Measurements from ENCODE around the gene LUC7L2. TPM values are rescaled to one million over a fixed set of nuclear protein-coding genes. Genes with fewer than 3 reads are reported as not detected.

The LUC7L2 gene
- total RNA-seq, 6 donors from 2014 or later, result 57.0 to 133 (median 91.8) TPM

DNA sequence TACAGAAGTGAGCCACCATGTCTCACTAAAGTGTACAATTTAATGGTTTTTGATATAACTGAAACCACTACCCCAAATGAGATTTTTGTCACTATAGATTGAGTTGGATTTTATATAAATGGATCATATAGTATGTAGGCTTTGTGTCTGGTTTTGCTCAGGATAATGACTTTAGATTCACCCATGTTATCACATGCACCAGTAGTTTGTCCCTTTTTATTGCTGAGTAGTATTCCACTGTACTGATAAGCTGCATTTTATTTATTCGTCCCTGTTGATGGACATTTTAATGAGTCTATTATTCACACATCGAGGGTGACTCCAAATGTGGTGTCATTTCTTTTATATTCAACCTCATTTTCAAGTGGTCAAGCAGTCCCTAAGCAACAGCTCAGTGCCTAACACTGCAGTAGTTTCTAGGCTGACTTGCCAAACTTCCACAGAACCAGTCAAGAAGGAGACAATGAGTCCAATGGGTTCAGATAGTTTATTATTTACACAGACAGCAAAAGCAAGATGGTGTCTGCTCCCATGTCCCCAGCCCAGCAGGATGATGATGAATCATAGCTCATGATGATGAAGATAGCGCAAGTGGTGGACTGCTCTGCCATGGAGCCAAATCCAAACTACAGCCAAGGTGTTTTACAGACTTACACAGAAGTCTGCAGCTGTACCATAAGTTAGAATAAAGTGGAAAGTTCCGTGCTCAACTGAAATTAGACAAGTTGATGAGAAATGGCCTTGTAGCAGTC, 25.1 kb upstream of the LUC7L2 start:
- 92 to 94% methylated on average over 4 of the region's 4 CpGs for WGBS, 2 donors
- TF ChIP-seq, protein P1, sequence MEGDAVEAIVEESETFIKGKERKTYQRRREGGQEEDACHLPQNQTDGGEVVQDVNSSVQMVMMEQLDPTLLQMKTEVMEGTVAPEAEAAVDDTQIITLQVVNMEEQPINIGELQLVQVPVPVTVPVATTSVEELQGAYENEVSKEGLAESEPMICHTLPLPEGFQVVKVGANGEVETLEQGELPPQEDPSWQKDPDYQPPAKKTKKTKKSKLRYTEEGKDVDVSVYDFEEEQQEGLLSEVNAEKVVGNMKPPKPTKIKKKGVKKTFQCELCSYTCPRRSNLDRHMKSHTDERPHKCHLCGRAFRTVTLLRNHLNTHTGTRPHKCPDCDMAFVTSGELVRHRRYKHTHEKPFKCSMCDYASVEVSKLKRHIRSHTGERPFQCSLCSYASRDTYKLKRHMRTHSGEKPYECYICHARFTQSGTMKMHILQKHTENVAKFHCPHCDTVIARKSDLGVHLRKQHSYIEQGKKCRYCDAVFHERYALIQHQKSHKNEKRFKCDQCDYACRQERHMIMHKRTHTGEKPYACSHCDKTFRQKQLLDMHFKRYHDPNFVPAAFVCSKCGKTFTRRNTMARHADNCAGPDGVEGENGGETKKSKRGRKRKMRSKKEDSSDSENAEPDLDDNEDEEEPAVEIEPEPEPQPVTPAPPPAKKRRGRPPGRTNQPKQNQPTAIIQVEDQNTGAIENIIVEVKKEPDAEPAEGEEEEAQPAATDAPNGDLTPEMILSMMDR (IDR thresholded peaks at IDR 0.05), result no peak
- no peak for TF ChIP-seq POLR2A (IDR thresholded peaks at IDR 0.05)
- TF ChIP-seq POLR2AphosphoS5 (IDR thresholded peaks at IDR 0.05), result no peak
- no peak for TF ChIP-seq EP300 (IDR thresholded peaks at IDR 0.05)

DNA sequence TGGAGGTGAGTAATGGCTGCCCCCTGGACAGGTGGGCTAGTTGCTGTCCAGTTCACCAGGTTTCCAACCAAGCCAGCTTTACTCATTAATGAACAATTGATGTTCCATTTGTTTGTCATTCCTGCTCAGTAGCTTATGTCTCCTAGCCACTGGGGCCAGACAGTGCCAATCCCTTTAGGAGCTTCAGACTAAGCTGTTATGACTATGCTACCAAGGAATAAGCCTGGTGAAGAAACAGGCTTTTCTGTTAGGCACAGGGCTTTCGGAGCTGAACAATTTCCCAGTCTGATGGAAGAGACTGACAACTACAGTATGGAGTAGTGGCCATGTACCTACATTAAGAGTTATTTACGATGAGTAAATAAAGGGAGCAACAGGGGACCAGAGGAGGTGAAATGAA, 20.7 kb upstream of the LUC7L2 start:
- Histone ChIP-seq H3K27me3 (no peaks in the 10 kb centered on the region), H3K9me3 (peaks cover 0 to 6% (median 0%) of the 10 kb centered on the region in 4 donors), H3K4me1 (peaks cover 6 to 14% (median 9%) of the 10 kb centered on the region in 4 donors), H3K27ac (no peak overlapping the region), H3K36me3 (no peaks in the 10 kb centered on the region), H3K4me3 (no peak overlapping the region)
- DNase-seq (no peak), ATAC-seq (ENCODE audit: low FRiP score in 2 of 2) (no peak)
- TF ChIP-seq EP300 (IDR thresholded peaks at IDR 0.05), result no peak
- TF ChIP-seq, protein P1 (IDR thresholded peaks at IDR 0.05), result no peak
- TF ChIP-seq POLR2A (IDR thresholded peaks at IDR 0.05), result no peak
- TF ChIP-seq POLR2AphosphoS5 (IDR thresholded peaks at IDR 0.05), result no peak
- 98 to 100% methylated on average over 2 of the region's 2 CpGs for WGBS, 2 donors

More for the DNA sequence above, 25.1 kb upstream of the LUC7L2 start:
- no peaks in the 10 kb centered on the region for H3K27me3 ChIP-seq
- ATAC-seq (ENCODE audit: low FRiP score in 2 of 2), result no peak
- H3K27ac ChIP-seq, result no peak overlapping the region
- peaks cover 0 to 2% (median 0%) of the 10 kb centered on the region in 4 donors for H3K9me3 ChIP-seq
- H3K36me3 ChIP-seq, result no peaks in the 10 kb centered on the region
- no peaks in the 10 kb centered on the region for H3K4me1 ChIP-seq
- H3K4me3 ChIP-seq, result no peak overlapping the region
- no peak for DNase-seq

DNA sequence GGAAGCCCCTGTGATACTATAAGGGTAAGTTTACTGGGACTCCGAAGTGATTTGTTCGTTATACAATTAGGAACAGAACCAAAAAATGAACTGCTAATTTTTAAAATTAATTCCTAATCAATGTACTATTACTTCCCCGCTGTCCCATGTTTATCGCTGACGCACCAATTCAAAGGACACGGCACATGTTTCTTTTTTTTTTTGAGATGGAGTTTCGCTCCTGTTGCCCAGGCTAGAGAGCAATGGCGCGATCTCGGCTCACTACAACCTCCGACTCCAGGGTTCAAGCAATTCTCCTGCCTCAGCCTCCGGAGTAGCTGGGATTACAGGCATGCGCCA, 20.0 kb upstream of the LUC7L2 start:
- Histone ChIP-seq H3K4me3 (peak overlapping the region in 3 of 4 donors; percentile 61 to 89 (median 76)), H3K27me3 (no peaks in the 10 kb centered on the region), H3K9me3 (peaks cover 0 to 6% (median 0%) of the 10 kb centered on the region in 4 donors), H3K4me1 (peaks cover 6 to 14% (median 9%) of the 10 kb centered on the region in 4 donors), H3K27ac (peak overlapping the region; percentile 96 to 100 (median 99)), H3K36me3 (no peaks in the 10 kb centered on the region)
- WGBS, 2 donors, result 81 to 82% methylated on average over 13 of the region's 13 CpGs
- ATAC-seq (ENCODE audit: low FRiP score in 2 of 2), result no peak
- no peak for TF ChIP-seq EP300 (IDR thresholded peaks at IDR 0.05)
- no peak for TF ChIP-seq POLR2AphosphoS5 (IDR thresholded peaks at IDR 0.05)
- TF ChIP-seq, protein P1 (IDR thresholded peaks at IDR 0.05), result no peak
- TF ChIP-seq POLR2A (IDR thresholded peaks at IDR 0.05), result no peak
- no peak for DNase-seq

DNA sequence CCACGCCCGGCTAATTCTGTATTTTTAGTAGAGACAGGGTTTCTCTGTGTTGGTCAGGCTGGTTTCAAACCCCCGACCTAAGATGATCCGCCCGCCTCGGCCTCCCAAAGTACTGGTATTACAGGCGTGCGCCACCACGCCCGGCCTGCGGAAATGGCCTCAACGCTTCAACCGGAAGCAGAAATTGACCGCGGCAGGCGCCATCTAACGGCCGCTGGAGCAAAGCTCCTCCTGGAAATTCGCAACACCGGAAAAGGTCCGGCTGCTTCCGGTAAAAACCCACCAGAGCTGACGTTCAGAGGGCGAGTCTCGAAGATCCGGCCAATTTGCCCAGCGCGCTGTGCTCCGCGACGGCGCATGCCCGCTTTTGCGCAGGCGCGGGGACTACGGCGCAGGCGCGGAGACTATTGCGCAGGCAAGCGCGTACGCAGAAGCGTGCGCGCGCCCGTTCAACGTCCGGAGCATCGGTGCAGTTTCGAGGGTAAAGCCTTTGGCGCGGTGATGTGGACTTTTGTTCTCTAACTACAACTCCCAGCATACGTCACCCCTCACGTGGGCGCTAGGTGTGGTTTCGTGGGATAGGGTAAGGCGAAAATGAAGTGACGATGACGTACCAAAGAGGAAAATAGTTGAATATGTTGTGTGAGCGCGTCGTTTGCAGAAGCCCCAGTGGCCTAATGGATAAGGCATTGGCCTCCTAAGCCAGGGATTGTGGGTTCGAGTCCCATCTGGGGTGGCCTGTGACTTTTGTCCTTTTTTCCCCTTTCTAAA, 19.5 kb upstream of the LUC7L2 start:
- TF ChIP-seq POLR2A (IDR thresholded peaks at IDR 0.05) (peak in 3 of 4 donors; percentile 63 to 71 (median 67)), POLR2AphosphoS5 (IDR thresholded peaks at IDR 0.05) (peak; percentile 81 to 88), EP300 (IDR thresholded peaks at IDR 0.05) (peak in 1 of 4 donors; percentile 57)
- TF ChIP-seq, protein P1 (IDR thresholded peaks at IDR 0.05), result peak; percentile 36 to 90 (median 80)
- Histone ChIP-seq H3K9me3 (peaks cover 0 to 6% (median 0%) of the 10 kb centered on the region in 4 donors), H3K36me3 (no peaks in the 10 kb centered on the region), H3K4me1 (peaks cover 6 to 14% (median 9%) of the 10 kb centered on the region in 4 donors), H3K27me3 (no peaks in the 10 kb centered on the region), H3K4me3 (peak overlapping the region; percentile 60 to 89 (median 68)), H3K27ac (peak overlapping the region; percentile 96 to 100 (median 99))
- 3 to 4% methylated on average over 25 to 59 of the region's 66 CpGs for WGBS, 2 donors
- DNase-seq (peak; percentile 98 to 99), ATAC-seq (ENCODE audit: low FRiP score in 2 of 2) (peak; percentile 91 to 96)
